Glutamatergic neuron (in vitro differentiated cells): Measurements from ENCODE around the gene SPRY1. TPM values are rescaled to one million over a fixed set of nuclear protein-coding genes. Genes with fewer than 3 reads are reported as not detected.

Experiments
- DNase-seq: peaks from one replicate; pipeline ENCODE4 v3.0.0; 2022
- H3K27ac Mint-ChIP-seq: one replicate; pipeline ENCODE4 v1.8.0; 2020; ENCODE audit warnings: mild to moderate bottlenecking, mixed read lengths, inconsistent platforms; ENCODE audit not compliant: unreplicated experiment
- H3K27me3 Mint-ChIP-seq: one replicate; pipeline ENCODE4 v1.8.0; 2020; ENCODE audit warnings: mild to moderate bottlenecking, moderate library complexity, mixed read lengths, inconsistent platforms; ENCODE audit not compliant: unreplicated experiment
- H3K36me3 Mint-ChIP-seq: one replicate; pipeline ENCODE4 v1.8.0; 2020; ENCODE audit warnings: mild to moderate bottlenecking, mixed read lengths, inconsistent platforms; ENCODE audit not compliant: unreplicated experiment
- H3K4me1 Mint-ChIP-seq: one replicate; pipeline ENCODE4 v1.8.0; 2020; ENCODE audit warnings: mild to moderate bottlenecking, low read depth, mixed read lengths, inconsistent platforms; ENCODE audit not compliant: unreplicated experiment
- H3K4me3 Mint-ChIP-seq: one replicate; pipeline ENCODE4 v1.8.0; 2020; ENCODE audit warnings: mild to moderate bottlenecking, mixed read lengths, inconsistent platforms; ENCODE audit not compliant: unreplicated experiment
- H3K9me3 Mint-ChIP-seq: one replicate; pipeline ENCODE4 v1.8.0; 2020; ENCODE audit warnings: mild to moderate bottlenecking, moderate library complexity, mixed read lengths, inconsistent platforms; ENCODE audit not compliant: unreplicated experiment
- total RNA-seq: library from RNA; stranded (reverse); fragmentation: NEBNext Ultra II Directional; extraction: Animal tissue kit (Norgen Biotek cat#: 25700); gene quantifications from one replicate; pipeline ENCODE4 v1.2.1, GENCODE V29; 2021; ENCODE audit not compliant: unreplicated experiment
- TF ChIP-seq, protein P1 (sequence below): fragments of 200-600 bp; sonication (generic); IDR thresholded peaks from one replicate; pipeline ENCODE4 v1.5.0; 2021; ENCODE audit not compliant: partially characterized antibody, unreplicated experiment

The SPRY1 gene
- total RNA-seq, 1 donor from 2014 or later = 17.2 TPM

DNA sequence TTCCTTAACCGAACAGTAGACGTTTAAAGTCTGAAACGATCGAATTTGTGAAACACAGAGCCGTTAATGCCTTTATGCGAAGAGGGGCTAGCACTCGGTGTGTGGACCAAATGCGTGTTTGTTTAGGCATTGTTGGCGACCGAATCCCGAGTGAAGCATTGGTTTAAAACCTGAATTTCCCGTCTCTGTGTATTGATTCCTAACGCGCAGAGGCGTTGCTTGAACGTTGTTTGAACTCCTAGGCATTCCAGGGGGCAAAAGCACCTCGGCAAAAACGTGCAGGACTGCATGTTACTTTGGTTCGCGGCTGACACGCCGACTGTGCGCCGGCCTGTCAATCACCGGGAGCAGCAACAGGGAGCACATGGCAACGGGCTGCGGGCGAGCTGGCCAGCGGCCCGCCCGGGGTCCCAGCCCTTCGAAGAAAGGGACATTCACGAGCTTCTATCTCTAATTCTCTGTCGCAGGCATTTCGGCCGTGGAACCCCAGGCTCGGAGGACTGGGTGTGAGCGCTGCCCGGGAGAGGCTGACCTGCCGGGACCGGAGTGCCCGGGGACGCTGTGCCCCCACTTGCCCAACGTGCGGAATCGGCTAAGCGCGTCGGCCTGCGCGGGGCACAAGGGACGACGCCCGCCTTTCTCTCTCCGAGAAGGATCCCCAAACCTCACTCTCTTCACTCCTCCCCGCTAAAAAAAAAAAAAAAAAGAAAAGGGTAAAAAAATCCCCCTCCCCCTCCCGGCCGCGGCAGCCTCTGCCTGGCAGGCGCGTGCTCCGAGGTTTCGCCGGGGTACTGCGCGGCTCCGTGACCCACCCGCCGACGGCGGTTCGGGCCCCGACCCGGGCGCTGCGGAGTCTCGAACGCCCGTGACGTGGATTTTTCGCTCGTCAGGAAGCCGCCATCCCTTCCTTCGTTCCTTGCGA, 810 bp downstream of the SPRY1 start:
- DNase-seq = peak; percentile 76
- Mint-ChIP-seq H3K27ac (peak overlapping the region; percentile 95), H3K4me1 (peaks cover 8% of the 10 kb centered on the region), H3K4me3 (peak overlapping the region; percentile 99), H3K9me3 (peaks cover 12% of the 10 kb centered on the region), H3K27me3 (peaks cover 13% of the 10 kb centered on the region), H3K36me3 (no peaks in the 10 kb centered on the region)
- TF ChIP-seq, protein P1, sequence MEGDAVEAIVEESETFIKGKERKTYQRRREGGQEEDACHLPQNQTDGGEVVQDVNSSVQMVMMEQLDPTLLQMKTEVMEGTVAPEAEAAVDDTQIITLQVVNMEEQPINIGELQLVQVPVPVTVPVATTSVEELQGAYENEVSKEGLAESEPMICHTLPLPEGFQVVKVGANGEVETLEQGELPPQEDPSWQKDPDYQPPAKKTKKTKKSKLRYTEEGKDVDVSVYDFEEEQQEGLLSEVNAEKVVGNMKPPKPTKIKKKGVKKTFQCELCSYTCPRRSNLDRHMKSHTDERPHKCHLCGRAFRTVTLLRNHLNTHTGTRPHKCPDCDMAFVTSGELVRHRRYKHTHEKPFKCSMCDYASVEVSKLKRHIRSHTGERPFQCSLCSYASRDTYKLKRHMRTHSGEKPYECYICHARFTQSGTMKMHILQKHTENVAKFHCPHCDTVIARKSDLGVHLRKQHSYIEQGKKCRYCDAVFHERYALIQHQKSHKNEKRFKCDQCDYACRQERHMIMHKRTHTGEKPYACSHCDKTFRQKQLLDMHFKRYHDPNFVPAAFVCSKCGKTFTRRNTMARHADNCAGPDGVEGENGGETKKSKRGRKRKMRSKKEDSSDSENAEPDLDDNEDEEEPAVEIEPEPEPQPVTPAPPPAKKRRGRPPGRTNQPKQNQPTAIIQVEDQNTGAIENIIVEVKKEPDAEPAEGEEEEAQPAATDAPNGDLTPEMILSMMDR = no peak

DNA sequence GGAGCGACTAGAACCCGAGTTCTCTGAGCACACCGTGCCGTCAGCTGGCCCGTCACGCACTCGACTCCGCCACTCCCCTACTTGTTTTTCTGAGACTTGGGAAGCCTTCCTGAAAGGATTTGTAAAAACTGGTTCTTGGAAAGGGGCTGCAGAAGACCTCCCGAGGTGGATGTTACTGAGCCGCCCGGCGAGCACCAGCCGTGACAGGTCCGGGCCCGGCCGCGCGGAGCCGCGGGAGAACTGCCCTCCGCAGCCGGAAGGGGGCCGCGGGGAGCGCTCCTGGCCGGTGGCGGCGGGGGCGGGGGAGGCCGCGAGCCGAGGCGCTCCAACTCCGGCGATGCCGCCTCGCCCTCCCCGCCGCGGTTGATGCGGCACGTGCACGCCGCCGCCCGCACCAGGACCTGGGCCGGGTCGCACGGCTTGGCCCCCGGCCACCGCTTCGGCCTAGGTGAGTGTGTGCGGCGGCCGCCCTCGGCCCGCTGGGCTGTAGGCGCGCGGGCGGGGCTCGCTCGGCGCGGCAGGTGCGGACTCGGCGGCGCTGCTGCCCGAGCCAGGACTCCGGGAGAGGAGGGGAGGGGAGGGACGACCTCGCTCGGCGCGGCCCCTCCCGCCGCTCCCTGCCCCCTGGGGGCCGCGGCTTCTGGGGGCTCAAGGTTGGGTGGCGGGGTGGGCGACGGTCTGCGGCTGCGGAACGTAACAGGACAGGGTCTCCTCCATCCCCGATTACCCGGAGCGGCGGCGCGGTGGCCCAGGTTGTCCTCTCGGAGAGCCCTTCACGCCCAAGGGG, 1.7 kb downstream of the SPRY1 start:
- Mint-ChIP-seq H3K27me3 (peaks cover 13% of the 10 kb centered on the region), H3K27ac (peak overlapping the region; percentile 97), H3K9me3 (peaks cover 13% of the 10 kb centered on the region), H3K4me1 (peaks cover 14% of the 10 kb centered on the region), H3K36me3 (no peaks in the 10 kb centered on the region), H3K4me3 (peak overlapping the region; percentile 99)
- TF ChIP-seq, protein P1 = peak; percentile 65
- DNase-seq = peak; percentile 89

DNA sequence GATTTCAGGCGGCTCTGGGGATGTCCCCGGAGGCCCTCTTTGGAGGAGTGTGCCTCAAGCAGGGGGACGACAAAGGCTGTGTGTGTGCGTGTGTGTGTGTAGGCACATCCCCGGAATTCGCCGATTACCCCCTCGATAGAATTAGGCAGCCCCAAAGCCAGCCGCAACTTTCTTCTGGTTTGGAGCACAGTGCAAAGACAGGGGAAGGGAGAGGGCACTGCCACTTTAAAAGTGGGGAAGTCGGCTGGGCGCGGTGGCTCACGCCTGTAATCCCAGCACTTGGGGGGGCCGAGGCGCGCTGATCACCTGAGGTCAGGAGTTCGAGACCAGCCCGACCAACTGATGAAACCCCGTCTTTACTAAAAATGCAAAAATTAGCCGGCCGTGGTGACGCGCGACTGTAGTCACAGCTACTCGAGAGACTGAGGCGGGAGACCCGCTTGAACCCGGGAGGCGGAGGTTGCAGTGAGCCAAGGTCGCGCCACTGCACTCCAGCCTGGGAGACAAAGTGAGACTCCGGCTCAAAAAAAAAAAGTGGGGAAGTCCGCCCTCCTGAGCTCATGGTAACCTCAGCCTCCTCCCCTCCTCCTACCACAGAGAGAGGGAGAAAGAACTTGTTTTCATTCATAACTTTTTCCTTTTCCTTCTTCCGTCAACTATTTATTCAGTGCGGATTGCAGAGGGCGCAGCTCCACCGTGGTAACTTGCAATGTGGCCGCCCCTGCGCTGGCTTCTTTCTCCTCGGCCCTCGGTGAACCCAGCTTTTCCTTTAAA, 2.4 kb downstream of the SPRY1 start:
- H3K27ac Mint-ChIP-seq = peak overlapping the region; percentile 97
- no peaks in the 10 kb centered on the region for H3K36me3 Mint-ChIP-seq
- peaks cover 13% of the 10 kb centered on the region for H3K9me3 Mint-ChIP-seq
- TF ChIP-seq, protein P1 = no peak
- peaks cover 18% of the 10 kb centered on the region for H3K4me1 Mint-ChIP-seq
- peak; percentile 61 for DNase-seq
- peak overlapping the region; percentile 94 for H3K4me3 Mint-ChIP-seq
- peaks cover 13% of the 10 kb centered on the region for H3K27me3 Mint-ChIP-seq

DNA sequence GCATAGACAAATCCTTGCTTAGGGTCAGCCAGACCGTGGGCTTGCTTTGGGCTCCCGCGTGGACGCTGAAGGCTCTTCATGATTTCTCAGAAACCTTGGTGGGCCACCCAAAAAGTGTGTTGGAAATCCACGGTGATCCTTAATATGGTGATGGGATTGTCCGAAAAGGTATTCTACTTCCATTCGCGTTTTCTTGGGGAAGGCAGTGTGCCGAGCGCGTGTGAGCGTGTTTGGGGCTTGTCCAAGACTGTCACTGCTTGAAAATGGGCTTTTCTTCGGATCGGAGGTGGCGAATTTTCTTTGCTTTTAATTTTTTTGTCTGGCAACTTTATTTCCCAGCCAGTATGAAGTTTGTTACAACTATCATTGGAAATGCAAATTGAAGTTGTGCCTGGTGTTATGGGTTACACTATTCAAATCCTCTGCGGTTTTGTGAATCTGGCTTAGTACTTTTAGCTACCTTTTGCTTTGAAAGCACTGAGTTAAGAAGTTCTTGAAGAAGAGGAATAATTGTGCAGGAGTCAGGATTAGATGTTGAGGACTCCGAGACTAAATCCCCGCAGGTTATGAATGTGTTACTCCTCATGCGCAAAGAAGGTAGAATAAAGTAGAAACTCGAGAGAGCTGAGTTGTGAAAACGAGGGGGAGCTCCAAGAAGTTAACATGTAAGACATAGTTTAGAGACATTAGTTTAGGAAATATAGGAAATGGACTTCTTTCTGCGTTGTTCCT, 3.2 kb downstream of the SPRY1 start:
- H3K36me3 Mint-ChIP-seq = no peaks in the 10 kb centered on the region
- peaks cover 13% of the 10 kb centered on the region for H3K27me3 Mint-ChIP-seq
- H3K9me3 Mint-ChIP-seq = peaks cover 13% of the 10 kb centered on the region
- DNase-seq = no peak
- peaks cover 19% of the 10 kb centered on the region for H3K4me1 Mint-ChIP-seq
- TF ChIP-seq, protein P1 = no peak
- H3K27ac Mint-ChIP-seq = peak overlapping the region; percentile 97
- peak overlapping the region; percentile 94 for H3K4me3 Mint-ChIP-seq
